ENCODE measurements around the gene SULT2A1.
"Not testable (repeated sequence)": the region's sequence is repeated elsewhere in the genome, so short reads cannot be mapped to it uniquely, and the experiment has no call there.

Gene SULT2A1

DNA sequence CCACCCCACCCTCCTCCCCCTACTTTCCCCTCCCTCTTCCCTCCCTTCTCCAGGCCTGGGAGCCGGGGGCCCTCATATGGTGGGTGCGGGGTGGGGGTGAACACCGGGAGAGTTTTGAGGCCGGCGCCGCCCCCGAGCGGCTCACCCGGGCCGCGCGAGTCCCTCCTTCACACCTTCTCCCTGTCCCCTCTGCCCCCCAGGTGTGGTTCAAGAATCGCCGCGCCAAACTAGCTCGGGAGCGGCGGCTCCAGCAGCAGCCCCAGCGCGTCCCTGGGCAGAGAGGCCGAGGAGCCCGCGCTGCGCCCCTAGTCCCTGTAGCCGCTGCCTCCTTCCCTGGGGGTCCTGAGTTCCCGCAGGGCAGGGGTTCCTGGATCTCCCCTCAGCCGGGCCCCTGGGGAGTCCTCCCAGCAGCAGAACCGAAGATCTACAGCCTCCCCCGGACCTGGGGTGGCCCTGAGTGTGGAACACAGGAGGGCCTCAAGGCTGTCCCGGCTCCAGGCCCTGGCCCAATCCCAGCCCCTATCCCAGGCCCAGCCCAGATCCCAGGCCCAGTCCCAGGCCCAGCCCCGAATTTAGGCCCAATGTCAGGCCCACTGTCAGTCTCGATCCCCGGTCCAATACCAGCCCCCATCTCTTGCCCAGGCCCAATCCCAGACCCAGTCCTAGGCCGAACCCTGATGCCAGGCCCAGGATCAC lies 25.4 kb downstream of the SULT2A1 start:
- Histone ChIP-seq H3K4ac (ENCODE audit: low read depth, low read length) (no peak overlapping the region), H2BK15ac (replicated peaks; ENCODE audit: low read depth) (no peak overlapping the region), H3K18ac (ENCODE audit: low read length) (no peak overlapping the region), H4K5ac (ENCODE audit: low read length) (no peak overlapping the region), H3K4me3 (ENCODE audit: low read length) (no peak overlapping the region), H3K79me1 (ENCODE audit: low read length) (no peaks in the 10 kb centered on the region), H3K27me3 (ENCODE audit: insufficient read depth, low read length, poor library complexity) (no peaks in the 10 kb centered on the region), H3K4me2 (ENCODE audit: low read length) (no peak overlapping the region), H3K56ac (ENCODE audit: low read length) (no peak overlapping the region), H3K4me1 (ENCODE audit: control insufficient read depth, low read depth, low read length) (no peaks in the 10 kb centered on the region), H4K8ac (ENCODE audit: low read depth, low read length) (no peak overlapping the region), H2BK5ac (ENCODE audit: low read length) (no peak overlapping the region), H3K23ac (ENCODE audit: low read length) (no peak overlapping the region), H3K27ac (ENCODE audit: low read depth, low read length) (no peak overlapping the region), H2AK5ac (ENCODE audit: low read length) (no peak overlapping the region), H3K36me3 (ENCODE audit: control insufficient read depth, insufficient read depth, low read length) (no peaks in the 10 kb centered on the region), H2BK120ac (ENCODE audit: low read depth, low read length) (no peak overlapping the region), H3K79me2 (ENCODE audit: control insufficient read depth, insufficient read depth, low read length) (no peaks in the 10 kb centered on the region), H3K9ac (ENCODE audit: low read length) (no peak overlapping the region)
- WGBS (ENCODE audit: extremely low coverage, insufficient coverage, low lambda C conversion rate) = no CpG with 5 or more reads among the region's 34 CpGs
- no peak for DNase-seq

- not testable (repeated sequence) for H2AK5ac ChIP-seq (ENCODE audit: low read length); H3K4ac ChIP-seq (ENCODE audit: low read depth, low read length); H3K4me1 ChIP-seq (ENCODE audit: control insufficient read depth, low read depth, low read length); H3K79me1 ChIP-seq (ENCODE audit: low read length); H2BK5ac ChIP-seq (ENCODE audit: low read length); H3K27me3 ChIP-seq (ENCODE audit: insufficient read depth, low read length, poor library complexity); H3K18ac ChIP-seq (ENCODE audit: low read length); H2BK120ac ChIP-seq (ENCODE audit: low read depth, low read length); H3K4me2 ChIP-seq (ENCODE audit: low read length); H3K4me3 ChIP-seq (ENCODE audit: low read length); H3K9ac ChIP-seq (ENCODE audit: low read length); DNase-seq; H2BK15ac ChIP-seq (replicated peaks; ENCODE audit: low read depth); H3K23ac ChIP-seq (ENCODE audit: low read length); H3K36me3 ChIP-seq (ENCODE audit: control insufficient read depth, insufficient read depth, low read length); H3K27ac ChIP-seq (ENCODE audit: low read depth, low read length); H3K56ac ChIP-seq (ENCODE audit: low read length); H4K8ac ChIP-seq (ENCODE audit: low read depth, low read length); H3K79me2 ChIP-seq (ENCODE audit: control insufficient read depth, insufficient read depth, low read length); H4K5ac ChIP-seq (ENCODE audit: low read length)
- no CpG with 5 or more reads among the region's 17 CpGs for WGBS (ENCODE audit: extremely low coverage, insufficient coverage, low lambda C conversion rate)
Measured at GRCh38 chr19:47859838-47860237, 26.3 kb downstream of the SULT2A1 start.

GRCh38 chr19:47858646-47859285 lies 27.3 kb downstream of the SULT2A1 start, which contains the start of gene TPRX2:
TSS of gene TPRX2 (plus strand) at chr19:47859235. CDS start at chr19:47859247, 12 bp downstream.
- no CpG with 5 or more reads among the region's 9 CpGs for WGBS (ENCODE audit: extremely low coverage, insufficient coverage, low lambda C conversion rate)
- H3K27ac ChIP-seq (ENCODE audit: low read depth, low read length); H3K36me3 ChIP-seq (ENCODE audit: control insufficient read depth, insufficient read depth, low read length); H3K4me2 ChIP-seq (ENCODE audit: low read length); H4K5ac ChIP-seq (ENCODE audit: low read length); H4K8ac ChIP-seq (ENCODE audit: low read depth, low read length); H3K27me3 ChIP-seq (ENCODE audit: insufficient read depth, low read length, poor library complexity); H3K23ac ChIP-seq (ENCODE audit: low read length); H3K18ac ChIP-seq (ENCODE audit: low read length); H2AK5ac ChIP-seq (ENCODE audit: low read length); H2BK15ac ChIP-seq (replicated peaks; ENCODE audit: low read depth); H2BK120ac ChIP-seq (ENCODE audit: low read depth, low read length); H3K79me1 ChIP-seq (ENCODE audit: low read length); H3K4ac ChIP-seq (ENCODE audit: low read depth, low read length); H3K9ac ChIP-seq (ENCODE audit: low read length); H2BK5ac ChIP-seq (ENCODE audit: low read length); H3K56ac ChIP-seq (ENCODE audit: low read length); H3K4me3 ChIP-seq (ENCODE audit: low read length); H3K4me1 ChIP-seq (ENCODE audit: control insufficient read depth, low read depth, low read length); DNase-seq; H3K79me2 ChIP-seq (ENCODE audit: control insufficient read depth, insufficient read depth, low read length): not testable (repeated sequence)

DNA sequence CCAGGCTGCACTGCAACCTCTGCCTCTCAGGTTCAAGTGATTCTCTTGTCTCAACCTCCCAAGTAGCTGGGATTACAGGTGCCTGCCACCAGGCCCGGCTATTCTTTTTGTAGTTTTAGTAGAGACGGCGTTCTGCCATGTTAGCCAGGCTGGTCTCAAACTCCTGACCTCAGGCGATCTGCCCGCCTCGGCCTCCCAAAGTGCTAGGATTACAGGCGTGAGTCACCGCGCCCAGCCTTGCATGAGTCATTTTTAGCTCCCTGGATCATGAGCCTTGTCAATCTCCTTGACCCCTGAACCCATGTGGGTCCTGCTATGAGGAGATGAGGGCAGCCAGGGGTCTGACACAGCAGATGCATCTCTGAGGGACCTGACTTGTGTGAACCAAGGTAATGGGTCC lies 27.9 kb downstream of the SULT2A1 start:
- H3K4ac ChIP-seq (ENCODE audit: low read depth, low read length); H2BK120ac ChIP-seq (ENCODE audit: low read depth, low read length); H3K9ac ChIP-seq (ENCODE audit: low read length); H3K36me3 ChIP-seq (ENCODE audit: control insufficient read depth, insufficient read depth, low read length); H3K18ac ChIP-seq (ENCODE audit: low read length); H4K8ac ChIP-seq (ENCODE audit: low read depth, low read length); H3K23ac ChIP-seq (ENCODE audit: low read length); H3K4me2 ChIP-seq (ENCODE audit: low read length); H4K5ac ChIP-seq (ENCODE audit: low read length); H3K27ac ChIP-seq (ENCODE audit: low read depth, low read length); H2AK5ac ChIP-seq (ENCODE audit: low read length); H3K4me1 ChIP-seq (ENCODE audit: control insufficient read depth, low read depth, low read length); H3K79me2 ChIP-seq (ENCODE audit: control insufficient read depth, insufficient read depth, low read length); H2BK5ac ChIP-seq (ENCODE audit: low read length); H3K4me3 ChIP-seq (ENCODE audit: low read length); H3K79me1 ChIP-seq (ENCODE audit: low read length); H2BK15ac ChIP-seq (replicated peaks; ENCODE audit: low read depth); H3K27me3 ChIP-seq (ENCODE audit: insufficient read depth, low read length, poor library complexity); H3K56ac ChIP-seq (ENCODE audit: low read length): not testable (repeated sequence)
- peak; percentile 31 for DNase-seq
- WGBS (ENCODE audit: extremely low coverage, insufficient coverage, low lambda C conversion rate) = no CpG with 5 or more reads among the region's 9 CpGs

- no peak overlapping the region for H2BK5ac ChIP-seq (ENCODE audit: low read length)
- no peak overlapping the region for H3K4me3 ChIP-seq (ENCODE audit: low read length)
- H4K5ac ChIP-seq (ENCODE audit: low read length) = no peak overlapping the region
- no peaks in the 10 kb centered on the region for H3K79me2 ChIP-seq (ENCODE audit: control insufficient read depth, insufficient read depth, low read length)
- no peak overlapping the region for H3K56ac ChIP-seq (ENCODE audit: low read length)
- H3K27ac ChIP-seq (ENCODE audit: low read depth, low read length) = no peak overlapping the region
- no peaks in the 10 kb centered on the region for H3K27me3 ChIP-seq (ENCODE audit: insufficient read depth, low read length, poor library complexity)
- no peak overlapping the region for H2BK15ac ChIP-seq (replicated peaks; ENCODE audit: low read depth)
- H2AK5ac ChIP-seq (ENCODE audit: low read length) = no peak overlapping the region
- no peak overlapping the region for H3K9ac ChIP-seq (ENCODE audit: low read length)
- H2BK120ac ChIP-seq (ENCODE audit: low read depth, low read length) = no peak overlapping the region
- no peaks in the 10 kb centered on the region for H3K4me1 ChIP-seq (ENCODE audit: control insufficient read depth, low read depth, low read length)
- H3K36me3 ChIP-seq (ENCODE audit: control insufficient read depth, insufficient read depth, low read length) = no peaks in the 10 kb centered on the region
- no peak for DNase-seq
- H3K18ac ChIP-seq (ENCODE audit: low read length) = no peak overlapping the region
- no peak overlapping the region for H3K23ac ChIP-seq (ENCODE audit: low read length)
- H3K4me2 ChIP-seq (ENCODE audit: low read length) = no peak overlapping the region
- H4K8ac ChIP-seq (ENCODE audit: low read depth, low read length) = no peak overlapping the region
- no CpG with 5 or more reads among the region's 4 CpGs for WGBS (ENCODE audit: extremely low coverage, insufficient coverage, low lambda C conversion rate)
- H3K4ac ChIP-seq (ENCODE audit: low read depth, low read length) = no peak overlapping the region
- no peaks in the 10 kb centered on the region for H3K79me1 ChIP-seq (ENCODE audit: low read length)
Measured at GRCh38 chr19:47854459-47854858, 31.7 kb downstream of the SULT2A1 start.

Data from mesendoderm (in vitro differentiated cells).